ENCODE data around the gene INAFM1. TPM values are rescaled to one million over a fixed set of nuclear protein-coding genes. Genes with fewer than 3 reads are reported as not detected.

Gene INAFM1
- total RNA-seq, 1 experiment from 2014 or later = 5.1 TPM

DNA sequence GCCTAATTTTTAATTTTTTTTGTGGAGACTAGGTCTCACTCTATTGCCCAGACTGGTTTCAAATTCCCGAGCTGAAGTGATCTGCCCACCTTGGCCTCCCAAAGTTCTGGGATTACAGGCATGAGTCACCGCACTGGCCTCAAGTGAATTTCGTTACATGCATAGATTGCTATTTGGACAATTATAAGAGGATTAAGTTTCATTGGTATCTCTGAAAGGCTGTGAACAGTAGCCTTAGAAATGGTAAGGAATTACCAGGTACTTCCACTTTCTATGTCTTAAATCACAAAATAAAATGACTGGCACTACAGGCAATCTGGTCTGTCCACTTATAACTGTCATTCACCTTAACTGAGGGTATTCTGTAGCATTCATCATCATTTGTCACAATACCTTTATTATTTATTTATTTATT lies 21.2 kb upstream of the INAFM1 start:
- BruUV-seq (replicated peaks) = no TSS peak
- DNase-seq (peak; percentile 83), ATAC-seq (peak; percentile 6)
- no peak overlapping the region for H2AFZ ChIP-seq (ENCODE audit: low read length)
- peak overlapping the region; percentile 48 for H3K27ac ChIP-seq (ENCODE audit: low read length)
- H3F3A ChIP-seq (ENCODE audit: low read length, unreplicated experiment) = peaks cover 10% of the 10 kb centered on the region
- H3K9me3 ChIP-seq (ENCODE audit: low read length) = no peaks in the 10 kb centered on the region
- ChIA-PET POLR2A (ENCODE audit: unreplicated experiment) (no interaction called here), CTCF (interaction anchor here (0.8 kb wide), 1 partner anchor 9 kb away, joined by 3 read pairs; no protein-coding TSS in a partner anchor)
- peaks cover 24% of the 10 kb centered on the region for H3K4me1 ChIP-seq (ENCODE audit: insufficient read depth, low read length)
- no peak overlapping the region for H3K9ac ChIP-seq (ENCODE audit: low read length)
- intact Hi-C loops (cut with micrococcal nuclease) = loop anchor here (10.0 kb wide), 1 partner anchor 399 kb away; the partner anchor contains the start of gene AP2S1
- H3K79me2 ChIP-seq (ENCODE audit: low read length) = peaks cover 9% of the 10 kb centered on the region
- H3K27me3 ChIP-seq (ENCODE audit: low read length) = no peaks in the 10 kb centered on the region
- TF ChIP-seq EZH2phosphoT487 (IDR thresholded peaks at IDR 0.05; ENCODE audit: borderline replicate concordance, low read length) = no peak
- TF ChIP-seq, protein P1, sequence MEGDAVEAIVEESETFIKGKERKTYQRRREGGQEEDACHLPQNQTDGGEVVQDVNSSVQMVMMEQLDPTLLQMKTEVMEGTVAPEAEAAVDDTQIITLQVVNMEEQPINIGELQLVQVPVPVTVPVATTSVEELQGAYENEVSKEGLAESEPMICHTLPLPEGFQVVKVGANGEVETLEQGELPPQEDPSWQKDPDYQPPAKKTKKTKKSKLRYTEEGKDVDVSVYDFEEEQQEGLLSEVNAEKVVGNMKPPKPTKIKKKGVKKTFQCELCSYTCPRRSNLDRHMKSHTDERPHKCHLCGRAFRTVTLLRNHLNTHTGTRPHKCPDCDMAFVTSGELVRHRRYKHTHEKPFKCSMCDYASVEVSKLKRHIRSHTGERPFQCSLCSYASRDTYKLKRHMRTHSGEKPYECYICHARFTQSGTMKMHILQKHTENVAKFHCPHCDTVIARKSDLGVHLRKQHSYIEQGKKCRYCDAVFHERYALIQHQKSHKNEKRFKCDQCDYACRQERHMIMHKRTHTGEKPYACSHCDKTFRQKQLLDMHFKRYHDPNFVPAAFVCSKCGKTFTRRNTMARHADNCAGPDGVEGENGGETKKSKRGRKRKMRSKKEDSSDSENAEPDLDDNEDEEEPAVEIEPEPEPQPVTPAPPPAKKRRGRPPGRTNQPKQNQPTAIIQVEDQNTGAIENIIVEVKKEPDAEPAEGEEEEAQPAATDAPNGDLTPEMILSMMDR (conservative IDR thresholded peaks at IDR 0.05; ENCODE audit: low read depth, low read length) = no peak
- TF ChIP-seq EZH2 (IDR thresholded peaks at IDR 0.05; ENCODE audit: low read length, unreplicated experiment) = no peak
- H3K9me2 ChIP-seq (replicated peaks; ENCODE audit: low read length) = no peaks in the 10 kb centered on the region
- H3K36me3 ChIP-seq (ENCODE audit: low read depth, low read length) = no peaks in the 10 kb centered on the region
- H4K20me1 ChIP-seq (ENCODE audit: low read length) = no peaks in the 10 kb centered on the region
- H3K4me3 ChIP-seq (ENCODE audit: low read length) = no peak overlapping the region
- H3K4me2 ChIP-seq (ENCODE audit: low read length) = peak overlapping the region; percentile 60

DNA sequence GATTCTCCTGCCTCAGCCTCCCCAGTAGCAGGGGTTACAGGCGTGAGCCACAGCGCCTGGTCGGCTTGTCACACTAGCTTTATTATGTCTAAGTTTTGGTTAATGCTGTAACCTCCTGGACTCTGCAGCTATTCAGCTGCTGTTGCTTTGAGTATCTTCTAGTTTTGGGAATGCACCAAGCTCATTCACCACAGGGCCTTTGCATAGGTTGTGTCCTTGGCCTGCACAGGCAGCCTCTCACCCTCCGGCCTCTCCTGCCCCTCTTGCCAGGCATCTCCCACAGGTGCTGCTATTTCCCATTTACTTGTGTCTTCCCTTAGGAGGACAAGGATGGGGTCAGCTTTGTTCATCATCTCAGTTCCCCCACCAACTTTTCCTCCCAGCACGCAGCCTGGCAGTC lies 20.7 kb upstream of the INAFM1 start:
- peaks cover 24% of the 10 kb centered on the region for H3K4me1 ChIP-seq (ENCODE audit: insufficient read depth, low read length)
- no peak overlapping the region for H3K4me3 ChIP-seq (ENCODE audit: low read length)
- peaks cover 10% of the 10 kb centered on the region for H3K79me2 ChIP-seq (ENCODE audit: low read length)
- H3K9me2 ChIP-seq (replicated peaks; ENCODE audit: low read length) = no peaks in the 10 kb centered on the region
- H3K27me3 ChIP-seq (ENCODE audit: low read length) = no peaks in the 10 kb centered on the region
- H3K36me3 ChIP-seq (ENCODE audit: low read depth, low read length) = 0 out of 2 replicates have a peak, but pooled peaks cover 3% of the 10 kb centered on the region
- DNase-seq = no peak
- ChIA-PET CTCF (interaction anchor here (0.8 kb wide), 1 partner anchor 10 kb away, joined by 3 read pairs; no protein-coding TSS in a partner anchor), POLR2A (ENCODE audit: unreplicated experiment) (no interaction called here)
- no TSS peak for BruUV-seq (replicated peaks)
- H2AFZ ChIP-seq (ENCODE audit: low read length) = no peak overlapping the region
- H3K4me2 ChIP-seq (ENCODE audit: low read length) = peak overlapping the region; percentile 60
- TF ChIP-seq, protein P1 (conservative IDR thresholded peaks at IDR 0.05; ENCODE audit: low read depth, low read length) = no peak
- TF ChIP-seq EZH2phosphoT487 (IDR thresholded peaks at IDR 0.05; ENCODE audit: borderline replicate concordance, low read length) = no peak
- no peak for TF ChIP-seq EZH2 (IDR thresholded peaks at IDR 0.05; ENCODE audit: low read length, unreplicated experiment)
- no peaks in the 10 kb centered on the region for H3K9me3 ChIP-seq (ENCODE audit: low read length)
- H3K9ac ChIP-seq (ENCODE audit: low read length) = no peak overlapping the region
- intact Hi-C loops (cut with micrococcal nuclease) = loop anchor here (10.0 kb wide), 1 partner anchor 399 kb away; the partner anchor contains the start of gene AP2S1
- peak overlapping the region; percentile 48 for H3K27ac ChIP-seq (ENCODE audit: low read length)
- H4K20me1 ChIP-seq (ENCODE audit: low read length) = no peaks in the 10 kb centered on the region
- ATAC-seq = no peak
- peaks cover 10% of the 10 kb centered on the region for H3F3A ChIP-seq (ENCODE audit: low read length, unreplicated experiment)
